ENCODE data around the gene LACRT.

LACRT gene

GRCh38 chr12:54650889-54651288 lies 16.2 kb upstream of the LACRT start:
- TF ChIP-seq MAX (IDR thresholded peaks at IDR 0.05) (no peak), RAD21 (IDR thresholded peaks at IDR 0.05; ENCODE audit: low read depth) (no peak), YY1 (IDR thresholded peaks at IDR 0.05; ENCODE audit: low read depth) (no peak), CREB1 (IDR thresholded peaks at IDR 0.05; ENCODE audit: low read depth) (no peak), EP300 (IDR thresholded peaks at IDR 0.05; ENCODE audit: borderline replicate concordance) (no peak), ZBTB7A (IDR thresholded peaks at IDR 0.05; ENCODE audit: low read depth) (no peak), CEBPB (IDR thresholded peaks at IDR 0.05) (no peak), TAF1 (IDR thresholded peaks at IDR 0.05; ENCODE audit: low read depth) (no peak), EGR1 (IDR thresholded peaks at IDR 0.05) (no peak), USF1 (IDR thresholded peaks at IDR 0.05) (no peak), REST (IDR thresholded peaks at IDR 0.05; ENCODE audit: low read depth) (no peak)

GRCh38 chr12:54650409-54650808 lies 15.7 kb upstream of the LACRT start:
- TF ChIP-seq NFIC (IDR thresholded peaks at IDR 0.05) = no peak
- TF ChIP-seq CREB1 (IDR thresholded peaks at IDR 0.05; ENCODE audit: low read depth) = no peak
- TF ChIP-seq USF1 (IDR thresholded peaks at IDR 0.05) = no peak
- TF ChIP-seq FOXM1 (IDR thresholded peaks at IDR 0.05; ENCODE audit: borderline replicate concordance, low read depth) = no peak
- TF ChIP-seq CEBPB (IDR thresholded peaks at IDR 0.05) = no peak
- TF ChIP-seq TCF12 (IDR thresholded peaks at IDR 0.05; ENCODE audit: low read depth) = no peak
- TF ChIP-seq MAX (IDR thresholded peaks at IDR 0.05) = no peak
- TF ChIP-seq EGR1 (IDR thresholded peaks at IDR 0.05) = no peak
- TF ChIP-seq ZBTB7A (IDR thresholded peaks at IDR 0.05; ENCODE audit: low read depth) = no peak
- no peak for TF ChIP-seq TEAD4 (IDR thresholded peaks at IDR 0.05)
- TF ChIP-seq TAF1 (IDR thresholded peaks at IDR 0.05; ENCODE audit: low read depth) = no peak
- TF ChIP-seq REST (IDR thresholded peaks at IDR 0.05; ENCODE audit: low read depth) = no peak
- no peak for TF ChIP-seq YY1 (IDR thresholded peaks at IDR 0.05; ENCODE audit: low read depth)
- TF ChIP-seq RAD21 (IDR thresholded peaks at IDR 0.05; ENCODE audit: low read depth) = no peak
- no peak for TF ChIP-seq EP300 (IDR thresholded peaks at IDR 0.05; ENCODE audit: borderline replicate concordance)

GRCh38 chr12:54649825-54650224 lies 15.1 kb upstream of the LACRT start:
- no peak for TF ChIP-seq ZBTB7A (IDR thresholded peaks at IDR 0.05; ENCODE audit: low read depth)
- no peak for TF ChIP-seq TEAD4 (IDR thresholded peaks at IDR 0.05)
- TF ChIP-seq REST (IDR thresholded peaks at IDR 0.05; ENCODE audit: low read depth) = no peak
- TF ChIP-seq TCF12 (IDR thresholded peaks at IDR 0.05; ENCODE audit: low read depth) = no peak
- no peak for TF ChIP-seq FOXM1 (IDR thresholded peaks at IDR 0.05; ENCODE audit: borderline replicate concordance, low read depth)
- TF ChIP-seq EGR1 (IDR thresholded peaks at IDR 0.05) = no peak
- no peak for TF ChIP-seq RAD21 (IDR thresholded peaks at IDR 0.05; ENCODE audit: low read depth)
- no peak for TF ChIP-seq CEBPB (IDR thresholded peaks at IDR 0.05)
- TF ChIP-seq CREB1 (IDR thresholded peaks at IDR 0.05; ENCODE audit: low read depth) = no peak
- TF ChIP-seq NFIC (IDR thresholded peaks at IDR 0.05) = no peak
- no peak for TF ChIP-seq USF1 (IDR thresholded peaks at IDR 0.05)
- TF ChIP-seq TAF1 (IDR thresholded peaks at IDR 0.05; ENCODE audit: low read depth) = no peak
- TF ChIP-seq MAX (IDR thresholded peaks at IDR 0.05) = no peak
- no peak for TF ChIP-seq EP300 (IDR thresholded peaks at IDR 0.05; ENCODE audit: borderline replicate concordance)
- TF ChIP-seq YY1 (IDR thresholded peaks at IDR 0.05; ENCODE audit: low read depth) = no peak

- TF ChIP-seq CEBPB (IDR thresholded peaks at IDR 0.05) (no peak), CREB1 (IDR thresholded peaks at IDR 0.05; ENCODE audit: low read depth) (no peak), EP300 (IDR thresholded peaks at IDR 0.05; ENCODE audit: borderline replicate concordance) (no peak), USF1 (IDR thresholded peaks at IDR 0.05) (no peak), FOXM1 (IDR thresholded peaks at IDR 0.05; ENCODE audit: borderline replicate concordance, low read depth) (no peak), REST (IDR thresholded peaks at IDR 0.05; ENCODE audit: low read depth) (no peak)
Observed at GRCh38 chr12:54648265-54648664, 13.6 kb upstream of the LACRT start, which contains the start of gene DCD. Gene DCD, minus strand, starts transcription at chr12:54648365. Its CDS starts 62 bp downstream, at chr12:54648303.
